Neural cell (in vitro differentiated cells): Measurements from ENCODE around the gene WDR89.

Experiments
- EP300 ChIP-seq: fragments of 450-650 bp; conservative IDR thresholded peaks from 2 replicates; pipeline ENCODE4 v1.6.1; 2014; ENCODE audit warnings: antibody characterized with exemption, mild to moderate bottlenecking, moderate library complexity; ENCODE audit not compliant: poor library complexity, severe bottlenecking
- EZH2 ChIP-seq: fragments of 200-600, 300-800 bp; shearing (Covaris generic), sonication (generic); IDR thresholded peaks from 2 replicates; pipeline ENCODE4 v1.6.1; 2014; ENCODE audit warnings: antibody characterized with exemption, low read length, borderline replicate concordance, mild to moderate bottlenecking; ENCODE audit not compliant: insufficient read depth, poor library complexity, severe bottlenecking
- POLR2AphosphoS5 ChIP-seq: IDR thresholded peaks from 2 replicates; pipeline ENCODE4 v1.6.1; 2012
- SMC3 ChIP-seq: fragments of 450-650 bp; conservative IDR thresholded peaks from 2 replicates; pipeline ENCODE4 v1.6.1; 2014; ENCODE audit warnings: antibody characterized with exemption, mild to moderate bottlenecking, moderate library complexity; ENCODE audit not compliant: poor library complexity
- TAF1 ChIP-seq: IDR thresholded peaks from 2 replicates; pipeline ENCODE4 v1.6.1; 2012; ENCODE audit warnings: low read depth
- TF ChIP-seq, protein P1 (sequence below): fragments of 450-650 bp; IDR thresholded peaks from 2 replicates; pipeline ENCODE4 v1.5.1; 2014; ENCODE audit warnings: antibody characterized with exemption, mild to moderate bottlenecking, moderate library complexity; ENCODE audit not compliant: poor library complexity, severe bottlenecking
- TF ChIP-seq, protein P2 (sequence below): IDR thresholded peaks from 2 replicates; pipeline ENCODE4 v1.6.1; 2012; ENCODE audit warnings: borderline replicate concordance

DNA sequence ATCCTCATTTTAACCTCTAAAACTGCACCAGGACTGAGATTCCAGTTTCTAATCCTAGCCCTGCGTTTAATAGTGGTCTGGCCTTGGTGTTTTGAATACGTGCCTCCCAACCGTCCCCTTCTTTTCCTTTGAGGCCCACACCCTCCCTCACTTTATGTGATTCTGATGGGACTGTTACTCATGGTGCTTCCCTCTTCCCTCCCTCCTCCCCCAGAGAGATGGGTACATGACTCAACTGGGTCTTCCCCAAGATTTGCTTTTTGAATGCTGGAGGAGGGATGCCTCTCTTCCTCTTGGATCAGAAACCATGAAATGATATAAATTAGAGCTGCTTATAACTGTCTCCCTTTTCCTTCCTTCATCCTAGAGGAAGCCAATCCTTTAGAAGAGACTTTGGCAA lies 90.3 kb downstream of the WDR89 start:
- TF ChIP-seq, protein P1, sequence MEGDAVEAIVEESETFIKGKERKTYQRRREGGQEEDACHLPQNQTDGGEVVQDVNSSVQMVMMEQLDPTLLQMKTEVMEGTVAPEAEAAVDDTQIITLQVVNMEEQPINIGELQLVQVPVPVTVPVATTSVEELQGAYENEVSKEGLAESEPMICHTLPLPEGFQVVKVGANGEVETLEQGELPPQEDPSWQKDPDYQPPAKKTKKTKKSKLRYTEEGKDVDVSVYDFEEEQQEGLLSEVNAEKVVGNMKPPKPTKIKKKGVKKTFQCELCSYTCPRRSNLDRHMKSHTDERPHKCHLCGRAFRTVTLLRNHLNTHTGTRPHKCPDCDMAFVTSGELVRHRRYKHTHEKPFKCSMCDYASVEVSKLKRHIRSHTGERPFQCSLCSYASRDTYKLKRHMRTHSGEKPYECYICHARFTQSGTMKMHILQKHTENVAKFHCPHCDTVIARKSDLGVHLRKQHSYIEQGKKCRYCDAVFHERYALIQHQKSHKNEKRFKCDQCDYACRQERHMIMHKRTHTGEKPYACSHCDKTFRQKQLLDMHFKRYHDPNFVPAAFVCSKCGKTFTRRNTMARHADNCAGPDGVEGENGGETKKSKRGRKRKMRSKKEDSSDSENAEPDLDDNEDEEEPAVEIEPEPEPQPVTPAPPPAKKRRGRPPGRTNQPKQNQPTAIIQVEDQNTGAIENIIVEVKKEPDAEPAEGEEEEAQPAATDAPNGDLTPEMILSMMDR: no peak
- TF ChIP-seq SMC3 (no peak), TAF1 (no peak), EZH2 (no peak), POLR2AphosphoS5 (no peak), EP300 (no peak)
- TF ChIP-seq, protein P2, sequence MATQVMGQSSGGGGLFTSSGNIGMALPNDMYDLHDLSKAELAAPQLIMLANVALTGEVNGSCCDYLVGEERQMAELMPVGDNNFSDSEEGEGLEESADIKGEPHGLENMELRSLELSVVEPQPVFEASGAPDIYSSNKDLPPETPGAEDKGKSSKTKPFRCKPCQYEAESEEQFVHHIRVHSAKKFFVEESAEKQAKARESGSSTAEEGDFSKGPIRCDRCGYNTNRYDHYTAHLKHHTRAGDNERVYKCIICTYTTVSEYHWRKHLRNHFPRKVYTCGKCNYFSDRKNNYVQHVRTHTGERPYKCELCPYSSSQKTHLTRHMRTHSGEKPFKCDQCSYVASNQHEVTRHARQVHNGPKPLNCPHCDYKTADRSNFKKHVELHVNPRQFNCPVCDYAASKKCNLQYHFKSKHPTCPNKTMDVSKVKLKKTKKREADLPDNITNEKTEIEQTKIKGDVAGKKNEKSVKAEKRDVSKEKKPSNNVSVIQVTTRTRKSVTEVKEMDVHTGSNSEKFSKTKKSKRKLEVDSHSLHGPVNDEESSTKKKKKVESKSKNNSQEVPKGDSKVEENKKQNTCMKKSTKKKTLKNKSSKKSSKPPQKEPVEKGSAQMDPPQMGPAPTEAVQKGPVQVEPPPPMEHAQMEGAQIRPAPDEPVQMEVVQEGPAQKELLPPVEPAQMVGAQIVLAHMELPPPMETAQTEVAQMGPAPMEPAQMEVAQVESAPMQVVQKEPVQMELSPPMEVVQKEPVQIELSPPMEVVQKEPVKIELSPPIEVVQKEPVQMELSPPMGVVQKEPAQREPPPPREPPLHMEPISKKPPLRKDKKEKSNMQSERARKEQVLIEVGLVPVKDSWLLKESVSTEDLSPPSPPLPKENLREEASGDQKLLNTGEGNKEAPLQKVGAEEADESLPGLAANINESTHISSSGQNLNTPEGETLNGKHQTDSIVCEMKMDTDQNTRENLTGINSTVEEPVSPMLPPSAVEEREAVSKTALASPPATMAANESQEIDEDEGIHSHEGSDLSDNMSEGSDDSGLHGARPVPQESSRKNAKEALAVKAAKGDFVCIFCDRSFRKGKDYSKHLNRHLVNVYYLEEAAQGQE: no peak
